GM12878 (cell line): ENCODE data around the gene CRYGS. TPM values are rescaled to one million over a fixed set of nuclear protein-coding genes. Genes with fewer than 3 reads are reported as not detected.

Experiments used
- ATAC-seq: fragments of 200-7000 bp; cut with Tn5 transposase; 3 replicates; pipeline ENCODE4 v1.9.1; 2020; ENCODE audit warnings: mild to moderate bottlenecking, moderate library complexity
- BruUV-seq: library from RNA; stranded (reverse); fragments of 400-500 nt; replicated peaks from 2 replicates; lab custom pipeline; 2021; lab: Mats Ljungman, UMichigan
- CTCF ChIA-PET: fragments of 300-600 bp; sonication (Branson Sonifier 250); formaldehyde crosslinking; extraction: SDS; loops from one replicate; lab custom pipeline; 2021; ENCODE audit warnings: inconsistent platforms; lab: Yijun Ruan, JAX
- POLR2A ChIA-PET: fragments of 350-600 bp; formaldehyde crosslinking; extraction: SDS; loops from one replicate; lab custom pipeline; 2021; ENCODE audit warnings: inconsistent platforms; lab: Charles Lee
- RAD21 ChIA-PET: fragments of 300-600 bp; sonication (Branson Sonifier 250); formaldehyde crosslinking; loops from one replicate; lab custom pipeline; 2023; ENCODE audit warnings: antibody characterized with exemption; ENCODE audit not compliant: unreplicated experiment; lab: Charles Lee
- SMC1A ChIA-PET: fragments of 300-600 bp; sonication (Branson Sonifier 250); formaldehyde crosslinking; loops from one replicate; lab custom pipeline; 2023; ENCODE audit not compliant: unreplicated experiment, uncharacterized antibody; lab: Charles Lee
- DNase-seq: peaks from one replicate; pipeline ENCODE4 v3.0.0-alpha.2; 2011; ENCODE audit warnings: low read depth, low spot score
- FAIRE-seq: peaks from 3 replicates; lab custom pipeline; 2011; peaks lifted over from hg19 to GRCh38; lab: Jason Lieb, UNC
- H2AFZ ChIP-seq: 2 replicates; pipeline ENCODE4 v1.6.0; 2011; ENCODE audit warnings: low read depth, low read length, control low read depth; ENCODE audit not compliant: control insufficient read depth
- H3K27ac ChIP-seq: 2 replicates; pipeline ENCODE4 v1.5.1; 2011; ENCODE audit warnings: control low read depth; ENCODE audit not compliant: control insufficient read depth, insufficient read depth
- H3K27me3 ChIP-seq, 2 experiments: replicated peaks in 1 of 2; 2 replicates each; pipeline versions ENCODE4 v1.6.0 to v1.6.1; 2011; ENCODE audit warnings: low read length in 1 of 2; ENCODE audit not compliant: control insufficient read depth in 2 of 2, insufficient read depth in 2 of 2
- H3K36me3 ChIP-seq, 2 experiments: 2 replicates each; pipeline ENCODE4 v1.5.1; 2011; ENCODE audit warnings: low read length in 1 of 2; ENCODE audit not compliant: control insufficient read depth in 2 of 2, insufficient read depth in 2 of 2
- H3K4me1 ChIP-seq: 2 replicates; pipeline ENCODE4 v1.6.1; 2011; ENCODE audit warnings: mild to moderate bottlenecking, low read length, moderate library complexity, mixed read lengths; ENCODE audit not compliant: control insufficient read depth, insufficient read depth
- H3K4me2 ChIP-seq: 2 replicates; pipeline ENCODE4 v1.6.0; 2011; ENCODE audit warnings: control low read depth; ENCODE audit not compliant: control insufficient read depth, insufficient read depth
- H3K4me3 ChIP-seq: fragments of 200-600 bp; sonication (generic); 2 replicates; pipeline ENCODE4 v1.5.1; 2016
- H3K79me2 ChIP-seq: 2 replicates; pipeline ENCODE4 v1.6.0; 2011; ENCODE audit warnings: low read length; ENCODE audit not compliant: control insufficient read depth, insufficient read depth
- H3K9ac ChIP-seq: 2 replicates; pipeline ENCODE4 v1.8.0; 2011; ENCODE audit warnings: low read length, control low read depth, mixed read lengths; ENCODE audit not compliant: control insufficient read depth, insufficient read depth
- H3K9me3 ChIP-seq: replicated peaks from 3 replicates; pipeline ENCODE4 v1.5.1; 2011; ENCODE audit warnings: mild to moderate bottlenecking, low read length; ENCODE audit not compliant: control insufficient read depth, insufficient read depth
- H4K20me1 ChIP-seq: 2 replicates; pipeline ENCODE4 v1.6.0; 2011; ENCODE audit not compliant: control insufficient read depth, insufficient read depth
- ATF7 ChIP-seq: fragments of 450-650 bp; IDR thresholded peaks from 2 replicates; pipeline ENCODE4 v1.6.1; 2016; ENCODE audit warnings: low read depth, mild to moderate bottlenecking
- CHD4 ChIP-seq: fragments of 200-600 bp; sonication (generic); IDR thresholded peaks from 2 replicates; pipeline ENCODE4 v1.6.1; 2016; ENCODE audit warnings: mild to moderate bottlenecking
- DPF2 ChIP-seq: fragments of 450-650 bp; IDR thresholded peaks from 2 replicates; pipeline ENCODE4 v1.6.1; 2017; ENCODE audit warnings: mild to moderate bottlenecking
- EP300 ChIP-seq, 2 experiments: fragments of 150-350 bp in 1 of 2; IDR thresholded peaks; 2 replicates each; pipeline ENCODE4 v1.6.1; 2011 to 2012; ENCODE audit warnings: low read depth in 2 of 2, low read length in 2 of 2, borderline replicate concordance in 1 of 2, improper control_type of control experiment in 1 of 2, inconsistent platforms in 1 of 2; ENCODE audit not compliant: control insufficient read depth in 1 of 2
- IRF4 ChIP-seq: IDR thresholded peaks from 2 replicates; pipeline ENCODE4 v1.6.1; 2011; ENCODE audit warnings: low read depth, low read length
- KDM1A ChIP-seq: fragments of 200-600 bp; sonication (generic); IDR thresholded peaks from 2 replicates; pipeline ENCODE4 v1.6.1; 2016; ENCODE audit warnings: borderline replicate concordance
- NR2C2 ChIP-seq: IDR thresholded peaks from 2 replicates; pipeline ENCODE4 v1.6.1; 2011; ENCODE audit warnings: borderline replicate concordance, low read depth; ENCODE audit not compliant: control insufficient read depth, insufficient read length
- PAX8 ChIP-seq: fragments of 450-650 bp; IDR thresholded peaks from 2 replicates; pipeline ENCODE4 v1.6.1; 2017; ENCODE audit warnings: mild to moderate bottlenecking, moderate library complexity
- RCOR1 ChIP-seq: conservative IDR thresholded peaks from 2 replicates; pipeline ENCODE4 v1.6.1; 2012; ENCODE audit warnings: low read depth, low read length, improper control_type of control experiment
- SMAD1 ChIP-seq: fragments of 450-650 bp; IDR thresholded peaks from 2 replicates; pipeline ENCODE4 v1.6.1; 2018; ENCODE audit warnings: mild to moderate bottlenecking, low read depth; ENCODE audit not compliant: partially characterized antibody
- SMARCA5 ChIP-seq: fragments of 450-650 bp; IDR thresholded peaks from 2 replicates; pipeline ENCODE4 v1.6.1; 2017; ENCODE audit warnings: mild to moderate bottlenecking
- SREBF1 ChIP-seq: IDR thresholded peaks from 2 replicates; pipeline ENCODE4 v1.6.1; 2012; ENCODE audit warnings: mild to moderate bottlenecking, low read length
- SREBF2 ChIP-seq: IDR thresholded peaks from 2 replicates; pipeline ENCODE4 v1.6.1; 2012; ENCODE audit warnings: mild to moderate bottlenecking, low read length
- TAF1 ChIP-seq: IDR thresholded peaks from 2 replicates; pipeline ENCODE4 v1.6.1; 2011; ENCODE audit warnings: mild to moderate bottlenecking, low read depth, low read length, borderline replicate concordance
- ZSCAN29 ChIP-seq: fragments of 450-650 bp; IDR thresholded peaks from 2 replicates; pipeline ENCODE4 v1.6.1; 2017; ENCODE audit warnings: mild to moderate bottlenecking, moderate library complexity
- WGBS: methylation state at CpG from one replicate; pipeline ENCODE4 v1.1.6; 2016; ENCODE audit warnings: low lambda C conversion rate; ENCODE audit not compliant: insufficient replicate concordance, insufficient coverage; ENCODE audit errors: missing lambda C conversion rate; 5-methylcytosine and 5-hydroxymethylcytosine counted together
- in situ Hi-C: fragments of 300-500 bp; cut with MboI; formaldehyde crosslinking; loops from 9 replicates; pipeline ENCODE4 v1.14.3; 2018; ENCODE audit warnings: mixed read lengths
- intact Hi-C: fragments of 100-400 bp; cut with micrococcal nuclease; formaldehyde crosslinking; loops from one replicate; pipeline ENCODE4 v1.14.2; 2022; ENCODE audit not compliant: unreplicated experiment
- polyA plus RNA-seq, 11 experiments: library from polyadenylated mRNA; depleted of rRNA in 4 of 11; unstranded in 6 of 11; stranded (reverse) in 5 of 11; fragments of >200 nt; fragmentation: Nextera tagmentation in 4 of 11; fragmentation: Illumina TruSeq in 1 of 11; extraction: Ambion mirVana in 4 of 11; extraction: Trizol in 1 of 11; gene quantifications; 1 replicate in 1 of 11; 2 replicates in 10 of 11; pipeline versions ENCODE4 v1.2.1 to v1.2.3, GENCODE V29; 2011 to 2016; ENCODE audit warnings: inconsistent platforms in 2 of 11, missing spikeins in 2 of 11, low read depth in 1 of 11
- total RNA-seq, 4 experiments: library from RNA; depleted of rRNA in 3 of 4; stranded (reverse); fragments of >200 nt in 3 of 4; fragmentation: Illumina TruSeq in 1 of 4; extraction: Trizol in 1 of 4; gene quantifications; 2 replicates each; pipeline versions ENCODE4 v1.2.1 to v1.2.3, GENCODE V29; 2013 to 2021
- TF ChIP-seq, protein P1 (sequence below): fragments of 450-650 bp; IDR thresholded peaks from 2 replicates; pipeline ENCODE4 v1.6.1; 2017; ENCODE audit warnings: mild to moderate bottlenecking
- TF ChIP-seq, protein P2 (sequence below): IDR thresholded peaks from 2 replicates; pipeline ENCODE4 v1.6.1; 2012; ENCODE audit warnings: low read depth, low read length, improper control_type of control experiment

CRYGS gene
- total and polyA plus RNA-seq, 10 of the 15 experiments (the other 5 are each of a cell fraction or from before 2014, with no cell fraction given), result 1.1 to 6.0 (median 2.5) TPM

DNA sequence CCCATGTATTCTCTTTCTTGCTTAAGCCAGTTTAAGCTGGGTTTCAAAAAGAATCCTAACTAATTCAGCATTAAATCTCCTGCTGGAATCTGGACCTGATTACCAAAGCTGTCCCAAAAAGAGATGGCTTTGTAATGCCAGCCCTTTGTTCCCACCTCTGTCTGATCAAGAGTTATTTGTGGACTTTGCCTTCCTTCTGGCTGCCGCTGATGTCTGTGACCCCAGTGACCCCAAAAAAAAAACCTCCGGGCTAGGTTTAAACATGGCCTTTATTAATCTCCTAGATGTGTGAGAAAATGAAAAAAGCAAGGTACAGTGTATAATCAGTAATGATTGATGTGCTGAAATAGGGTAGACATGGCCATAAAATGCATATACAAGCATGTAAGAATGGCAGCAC is 20.7 kb downstream of the CRYGS start:
- Histone ChIP-seq H3K36me3 (no peaks in the 10 kb centered on the region; a peak in 1 of 4 replicates), H3K9ac (no peak overlapping the region), H3K4me1 (peaks cover 60% of the 10 kb centered on the region), H2AFZ (no peak overlapping the region), H3K27me3 (no peaks in the 10 kb centered on the region), H3K79me2 (no peaks in the 10 kb centered on the region), H4K20me1 (no peaks in the 10 kb centered on the region), H3K27ac (no peak overlapping the region), H3K4me2 (no peak overlapping the region), H3K4me3 (no peak overlapping the region), H3K9me3 (no peaks in the 10 kb centered on the region; the same call in 2 of the 3 replicates)
- 61% methylated on average over 2 of the region's 2 CpGs for WGBS
- SMC1A ChIA-PET, result interaction anchor here (1.6 to 15.9 kb wide), 2 partner anchors 10 to 14 kb away, joined by 5 to 429 read pairs; no protein-coding TSS in a partner anchor
- RAD21 ChIA-PET, result interaction anchor here (9.3 kb wide), 1 partner anchor 13 kb away, joined by 224 read pairs; no protein-coding TSS in a partner anchor
- DNase-seq, result no peak
- CTCF ChIA-PET, result interaction anchor here (14.1 kb wide), 1 partner anchor 14 kb away, joined by 282 read pairs; no protein-coding TSS in a partner anchor
- BruUV-seq, result no TSS peak
- POLR2A ChIA-PET, result interaction anchor here (1.2 to 1.8 kb wide), 4 partner anchors 10 to 15 kb away, joined by 3 to 11 read pairs (median 6); no protein-coding TSS in a partner anchor
- no peak for ATAC-seq
- intact Hi-C loops (loop anchor here (10.0 kb wide), 1 partner anchor 501 kb away; no protein-coding TSS in a partner anchor), in situ Hi-C loops (no loop called here)
- FAIRE-seq, result no peak
- TF ChIP-seq TAF1 (no peak), SREBF2 (no peak), KDM1A (no peak), SMARCA5 (no peak), PAX8 (no peak), EP300 (IDR thresholded peaks at IDR 0.05; ENCODE audit: borderline replicate concordance in 1 of 2, control insufficient read depth in 1 of 2, low read depth in 2 of 2, low read length in 2 of 2) (no peak), SREBF1 (no peak), RCOR1 (no peak), IRF4 (no peak), SMAD1 (no peak), DPF2 (no peak), ATF7 (no peak), NR2C2 (no peak), ZSCAN29 (no peak), CHD4 (no peak)
- TF ChIP-seq, protein P1, sequence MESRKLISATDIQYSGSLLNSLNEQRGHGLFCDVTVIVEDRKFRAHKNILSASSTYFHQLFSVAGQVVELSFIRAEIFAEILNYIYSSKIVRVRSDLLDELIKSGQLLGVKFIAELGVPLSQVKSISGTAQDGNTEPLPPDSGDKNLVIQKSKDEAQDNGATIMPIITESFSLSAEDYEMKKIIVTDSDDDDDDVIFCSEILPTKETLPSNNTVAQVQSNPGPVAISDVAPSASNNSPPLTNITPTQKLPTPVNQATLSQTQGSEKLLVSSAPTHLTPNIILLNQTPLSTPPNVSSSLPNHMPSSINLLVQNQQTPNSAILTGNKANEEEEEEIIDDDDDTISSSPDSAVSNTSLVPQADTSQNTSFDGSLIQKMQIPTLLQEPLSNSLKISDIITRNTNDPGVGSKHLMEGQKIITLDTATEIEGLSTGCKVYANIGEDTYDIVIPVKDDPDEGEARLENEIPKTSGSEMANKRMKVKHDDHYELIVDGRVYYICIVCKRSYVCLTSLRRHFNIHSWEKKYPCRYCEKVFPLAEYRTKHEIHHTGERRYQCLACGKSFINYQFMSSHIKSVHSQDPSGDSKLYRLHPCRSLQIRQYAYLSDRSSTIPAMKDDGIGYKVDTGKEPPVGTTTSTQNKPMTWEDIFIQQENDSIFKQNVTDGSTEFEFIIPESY, result no peak
- TF ChIP-seq, protein P2, sequence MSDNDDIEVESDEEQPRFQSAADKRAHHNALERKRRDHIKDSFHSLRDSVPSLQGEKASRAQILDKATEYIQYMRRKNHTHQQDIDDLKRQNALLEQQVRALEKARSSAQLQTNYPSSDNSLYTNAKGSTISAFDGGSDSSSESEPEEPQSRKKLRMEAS, result no peak
